ENCODE results near the gene FNBP1L.
A peak's percentile ranks its signal among the peaks of the same experiment; 100 is the strongest.
"Not testable (repeated sequence)": the region's sequence is repeated elsewhere in the genome, so short reads cannot be mapped to it uniquely, and the experiment has no call there.

Gene FNBP1L

DNA sequence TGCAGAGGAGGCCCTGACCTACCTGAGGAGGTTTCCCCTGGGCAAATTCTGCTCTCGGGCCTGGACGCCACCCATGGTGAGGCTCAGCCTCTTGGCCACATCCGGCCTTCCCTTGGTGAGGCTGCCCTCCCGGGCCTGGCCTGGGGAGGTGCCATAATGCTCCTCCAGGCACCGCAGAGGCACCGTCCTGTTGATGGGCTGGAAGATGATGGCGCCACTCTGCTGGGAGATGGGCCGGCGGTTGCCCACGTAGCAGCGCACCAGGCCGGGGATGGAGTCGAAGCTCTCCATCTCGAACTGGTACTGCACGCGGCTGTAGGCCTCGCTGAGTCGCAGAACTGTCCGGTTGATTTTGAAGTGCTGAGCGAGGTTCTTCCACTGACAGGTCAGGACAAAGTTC, 141.0 kb downstream of the FNBP1L start:
- Histone ChIP-seq H4K8ac (ENCODE audit: low read depth, low read length) (no peak overlapping the region), H3K27ac (ENCODE audit: low read depth, low read length) (no peak overlapping the region), H2AK5ac (ENCODE audit: low read length) (no peak overlapping the region), H3K4me2 (ENCODE audit: low read length) (no peak overlapping the region), H3K4me3 (ENCODE audit: low read depth, low read length) (no peak overlapping the region), H3K4me1 (ENCODE audit: control insufficient read depth in 1 of 2, insufficient read depth in 2 of 2, low read length in 2 of 2) (peaks cover 17 to 26% of the 10 kb centered on the region in 2 experiments), H3K9me3 (ENCODE audit: insufficient read depth, low read depth, low read length) (no peaks in the 10 kb centered on the region), H3K9ac (ENCODE audit: low read length) (no peak overlapping the region), H3K14ac (ENCODE audit: low read length) (no peak overlapping the region), H2BK120ac (ENCODE audit: insufficient read depth, low read length, poor library complexity) (no peak overlapping the region), H2AFZ (ENCODE audit: insufficient read depth, low read length, poor library complexity) (no peak overlapping the region), H4K12ac (ENCODE audit: low read depth, low read length) (no peak overlapping the region), H3K27me3 (ENCODE audit: insufficient read depth, low read length) (no peaks in the 10 kb centered on the region), H3K79me2 (ENCODE audit: control insufficient read depth, insufficient read depth, low read length, poor library complexity) (peaks cover 4% of the 10 kb centered on the region), H4K91ac (ENCODE audit: low read depth, low read length) (no peak overlapping the region), H3K36me3 (ENCODE audit: control insufficient read depth in 1 of 2, insufficient read depth in 2 of 2, low read length in 2 of 2) (peaks cover 19 to 31% of the 10 kb centered on the region in 2 experiments), H2BK5ac (ENCODE audit: low read depth, low read length, poor library complexity) (no peak overlapping the region), H2BK12ac (ENCODE audit: low read length) (no peak overlapping the region), H3K79me1 (ENCODE audit: low read length) (peaks cover 6% of the 10 kb centered on the region), H3K4ac (ENCODE audit: low read depth, low read length) (no peak overlapping the region), H3K18ac (ENCODE audit: low read length) (no peak overlapping the region), H3K23ac (ENCODE audit: low read length) (no peak overlapping the region)
- no peak for DNase-seq
- no CpG with 5 or more reads among the region's 20 CpGs for WGBS (ENCODE audit: extremely low coverage, insufficient coverage, insufficient read length)

DNA sequence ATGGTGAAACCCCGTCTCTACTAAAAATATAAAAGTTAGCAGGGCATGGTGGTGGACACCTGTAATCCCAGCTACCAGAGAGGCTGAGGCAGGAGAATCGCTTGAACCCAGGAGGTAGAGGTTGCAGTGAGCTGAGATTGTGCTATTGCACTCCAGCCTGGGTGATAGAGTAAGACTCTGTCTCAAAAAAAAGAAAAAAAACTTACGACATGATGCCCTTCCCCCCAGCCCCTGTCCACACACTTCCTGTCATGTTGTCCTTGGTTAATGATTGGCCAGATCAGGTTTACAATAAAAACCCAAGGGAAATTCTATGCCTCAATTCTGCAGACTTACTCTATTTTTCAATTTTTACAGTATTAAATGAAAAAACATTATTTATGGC, 143.4 kb downstream of the FNBP1L start:
- Histone ChIP-seq H3K4me1 (ENCODE audit: control insufficient read depth in 1 of 2, insufficient read depth in 2 of 2, low read length in 2 of 2) (peaks cover 15 to 28% of the 10 kb centered on the region in 2 experiments), H3K36me3 (ENCODE audit: control insufficient read depth in 1 of 2, insufficient read depth in 2 of 2, low read length in 2 of 2) (peaks cover 19 to 28% of the 10 kb centered on the region in 2 experiments)
- not testable (repeated sequence) for H3K79me1 ChIP-seq (ENCODE audit: low read length); H3K4ac ChIP-seq (ENCODE audit: low read depth, low read length); H3K9ac ChIP-seq (ENCODE audit: low read length); H3K27me3 ChIP-seq (ENCODE audit: insufficient read depth, low read length); H4K8ac ChIP-seq (ENCODE audit: low read depth, low read length); H4K91ac ChIP-seq (ENCODE audit: low read depth, low read length); H4K12ac ChIP-seq (ENCODE audit: low read depth, low read length); H2AFZ ChIP-seq (ENCODE audit: insufficient read depth, low read length, poor library complexity); H3K14ac ChIP-seq (ENCODE audit: low read length); H3K4me3 ChIP-seq (ENCODE audit: low read depth, low read length); H2AK5ac ChIP-seq (ENCODE audit: low read length); H2BK12ac ChIP-seq (ENCODE audit: low read length); DNase-seq; H3K9me3 ChIP-seq (ENCODE audit: insufficient read depth, low read depth, low read length); H3K4me2 ChIP-seq (ENCODE audit: low read length); H2BK5ac ChIP-seq (ENCODE audit: low read depth, low read length, poor library complexity); H3K27ac ChIP-seq (ENCODE audit: low read depth, low read length); H3K79me2 ChIP-seq (ENCODE audit: control insufficient read depth, insufficient read depth, low read length, poor library complexity); H3K23ac ChIP-seq (ENCODE audit: low read length); H3K18ac ChIP-seq (ENCODE audit: low read length); H2BK120ac ChIP-seq (ENCODE audit: insufficient read depth, low read length, poor library complexity)
- no CpG with 5 or more reads among the region's 3 CpGs for WGBS (ENCODE audit: extremely low coverage, insufficient coverage, insufficient read length)

DNA sequence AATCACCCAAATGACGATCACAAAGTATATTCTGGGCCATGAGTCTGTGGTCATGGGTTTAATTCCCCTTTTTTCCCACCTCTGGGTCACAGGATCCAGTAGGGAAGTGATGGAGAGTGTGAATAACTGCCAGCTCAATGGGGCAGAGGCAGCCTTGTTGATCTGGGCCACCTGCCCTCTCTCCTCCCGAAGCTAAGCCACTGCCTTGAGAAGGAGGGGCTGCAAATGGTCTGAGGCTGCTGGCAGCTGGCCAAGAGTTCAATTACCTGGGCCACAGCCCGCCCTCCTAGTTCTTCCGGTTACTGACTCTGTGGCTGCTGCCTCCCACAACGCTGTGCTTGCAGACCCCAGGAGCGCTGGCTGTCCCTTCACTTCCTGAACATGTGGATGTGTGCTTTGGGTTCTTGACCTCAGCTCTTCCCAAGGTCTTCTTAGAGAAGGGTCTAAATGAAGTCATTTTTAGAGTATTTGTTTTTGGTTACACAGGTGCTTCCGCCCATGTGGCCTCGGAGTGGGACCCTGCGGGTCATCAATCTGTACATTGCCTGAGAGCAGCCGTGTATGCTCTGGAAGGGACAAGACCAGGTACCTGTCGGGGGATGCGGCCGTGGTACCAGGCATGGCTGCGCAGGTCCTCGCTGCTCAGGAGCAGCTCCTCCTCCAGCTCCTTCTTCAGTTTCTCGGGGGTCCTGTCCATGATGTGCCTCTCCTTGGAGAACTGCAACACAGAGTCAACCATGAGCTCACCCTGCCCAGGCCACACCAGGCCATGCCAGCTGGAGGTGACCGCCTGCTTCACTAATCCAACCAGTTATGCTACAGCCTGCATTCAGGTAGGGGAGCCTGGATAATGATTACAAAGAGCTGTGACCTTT, 144.0 kb downstream of the FNBP1L start:
- WGBS (ENCODE audit: extremely low coverage, insufficient coverage, insufficient read length) = no CpG with 5 or more reads among the region's 17 CpGs
- Histone ChIP-seq H3K14ac (ENCODE audit: low read length) (peak overlapping the region; percentile 32), H2AFZ (ENCODE audit: insufficient read depth, low read length, poor library complexity) (no peak overlapping the region), H2BK12ac (ENCODE audit: low read length) (peak overlapping the region; percentile 21), H2AK5ac (ENCODE audit: low read length) (no peak overlapping the region), H3K23ac (ENCODE audit: low read length) (no peak overlapping the region), H2BK120ac (ENCODE audit: insufficient read depth, low read length, poor library complexity) (no peak overlapping the region), H3K27me3 (ENCODE audit: insufficient read depth, low read length) (no peaks in the 10 kb centered on the region), H3K79me2 (ENCODE audit: control insufficient read depth, insufficient read depth, low read length, poor library complexity) (peaks cover 4% of the 10 kb centered on the region), H4K12ac (ENCODE audit: low read depth, low read length) (no peak overlapping the region), H3K4me1 (ENCODE audit: control insufficient read depth in 1 of 2, insufficient read depth in 2 of 2, low read length in 2 of 2) (peaks cover 16 to 31% of the 10 kb centered on the region in 2 experiments), H3K4ac (ENCODE audit: low read depth, low read length) (peak overlapping the region; percentile 61), H3K27ac (ENCODE audit: low read depth, low read length) (no peak overlapping the region), H3K18ac (ENCODE audit: low read length) (peak overlapping the region; percentile 70), H3K36me3 (ENCODE audit: control insufficient read depth in 1 of 2, insufficient read depth in 2 of 2, low read length in 2 of 2) (peaks cover 19 to 28% of the 10 kb centered on the region in 2 experiments), H3K4me2 (ENCODE audit: low read length) (no peak overlapping the region), H4K8ac (ENCODE audit: low read depth, low read length) (no peak overlapping the region), H3K9me3 (ENCODE audit: insufficient read depth, low read depth, low read length) (no peaks in the 10 kb centered on the region), H3K4me3 (ENCODE audit: low read depth, low read length) (no peak overlapping the region), H3K9ac (ENCODE audit: low read length) (no peak overlapping the region), H4K91ac (ENCODE audit: low read depth, low read length) (no peak overlapping the region), H3K79me1 (ENCODE audit: low read length) (peaks cover 8% of the 10 kb centered on the region), H2BK5ac (ENCODE audit: low read depth, low read length, poor library complexity) (no peak overlapping the region)
- no peak for DNase-seq

DNA sequence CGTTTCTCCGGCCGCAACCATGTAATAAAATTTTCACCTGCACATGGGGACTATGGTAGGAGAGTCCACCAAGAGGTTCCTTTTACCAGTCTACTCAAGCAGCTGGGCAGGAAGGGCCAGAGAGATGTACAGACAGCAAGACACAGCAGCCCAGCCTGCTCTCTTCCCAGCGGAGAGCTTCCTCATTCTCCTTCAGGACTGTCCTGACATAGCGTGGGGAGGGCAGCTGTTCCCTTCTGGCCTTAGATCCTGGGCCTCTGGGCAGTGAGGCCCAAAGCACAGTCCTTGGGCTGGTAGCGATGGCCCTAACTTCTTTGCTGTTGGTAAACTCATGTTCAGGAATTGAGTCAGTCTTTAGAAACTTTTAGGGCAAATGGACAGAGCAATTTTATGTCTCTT, 144.6 kb downstream of the FNBP1L start:
- Histone ChIP-seq H3K9me3 (ENCODE audit: insufficient read depth, low read depth, low read length) (no peaks in the 10 kb centered on the region), H3K36me3 (ENCODE audit: control insufficient read depth in 1 of 2, insufficient read depth in 2 of 2, low read length in 2 of 2) (peaks cover 17 to 24% of the 10 kb centered on the region in 2 experiments), H3K4ac (ENCODE audit: low read depth, low read length) (peak overlapping the region; percentile 48), H3K4me2 (ENCODE audit: low read length) (no peak overlapping the region), H3K23ac (ENCODE audit: low read length) (no peak overlapping the region), H4K8ac (ENCODE audit: low read depth, low read length) (peak overlapping the region; percentile 52), H2BK120ac (ENCODE audit: insufficient read depth, low read length, poor library complexity) (peak overlapping the region; percentile 46), H2AK5ac (ENCODE audit: low read length) (peak overlapping the region; percentile 91), H3K4me1 (ENCODE audit: control insufficient read depth in 1 of 2, insufficient read depth in 2 of 2, low read length in 2 of 2) (peaks cover 16 to 31% of the 10 kb centered on the region in 2 experiments), H3K79me1 (ENCODE audit: low read length) (peaks cover 8% of the 10 kb centered on the region), H2AFZ (ENCODE audit: insufficient read depth, low read length, poor library complexity) (no peak overlapping the region), H4K12ac (ENCODE audit: low read depth, low read length) (no peak overlapping the region), H3K9ac (ENCODE audit: low read length) (no peak overlapping the region), H3K27me3 (ENCODE audit: insufficient read depth, low read length) (no peaks in the 10 kb centered on the region), H3K14ac (ENCODE audit: low read length) (peak overlapping the region; percentile 66), H3K27ac (ENCODE audit: low read depth, low read length) (no peak overlapping the region), H3K18ac (ENCODE audit: low read length) (peak overlapping the region; percentile 62), H3K79me2 (ENCODE audit: control insufficient read depth, insufficient read depth, low read length, poor library complexity) (peaks cover 4% of the 10 kb centered on the region), H2BK5ac (ENCODE audit: low read depth, low read length, poor library complexity) (peak overlapping the region; percentile 34), H2BK12ac (ENCODE audit: low read length) (peak overlapping the region; percentile 83), H3K4me3 (ENCODE audit: low read depth, low read length) (no peak overlapping the region), H4K91ac (ENCODE audit: low read depth, low read length) (peak overlapping the region; percentile 89)
- WGBS (ENCODE audit: extremely low coverage, insufficient coverage, insufficient read length) = no CpG with 5 or more reads among the region's 6 CpGs
- no peak for DNase-seq

Measured in trophoblast cell (in vitro differentiated cells and primary cell).